ENCODE data around the gene NKX1-1.
"Not testable (repeated sequence)": the region's sequence is repeated elsewhere in the genome, so short reads cannot be mapped to it uniquely, and the experiment has no call there.

NKX1-1 gene

GRCh38 chr4:1375051-1375721 lies 31.1 kb downstream of the NKX1-1 start:
- DNase-seq: no peak

- DNase-seq: no peak
Measured at GRCh38 chr4:1374706-1375045, 31.6 kb downstream of the NKX1-1 start.

- no peak for DNase-seq
Measured at GRCh38 chr4:1373892-1374705, 32.1 kb downstream of the NKX1-1 start.

- DNase-seq: not testable (repeated sequence)
Measured at GRCh38 chr4:1372576-1372975, 33.7 kb downstream of the NKX1-1 start.

GRCh38 chr4:1371176-1372165 lies 34.8 kb downstream of the NKX1-1 start:
- DNase-seq: no peak

- no peak for DNase-seq
Measured at GRCh38 chr4:1370321-1371124, 35.7 kb downstream of the NKX1-1 start.

GRCh38 chr4:1369479-1370079 lies 36.7 kb downstream of the NKX1-1 start:
- DNase-seq: no peak

GRCh38 chr4:1369091-1369450 lies 37.2 kb downstream of the NKX1-1 start:
- DNase-seq: no peak

- no peak for DNase-seq
Measured at GRCh38 chr4:1368421-1369090, 37.7 kb downstream of the NKX1-1 start.

GRCh38 chr4:1367936-1368289 lies 38.3 kb downstream of the NKX1-1 start:
- no peak for DNase-seq

GRCh38 chr4:1367230-1367935 lies 38.9 kb downstream of the NKX1-1 start:
- no peak for DNase-seq

GRCh38 chr4:1366371-1367229 lies 39.6 kb downstream of the NKX1-1 start:
- DNase-seq: no peak

GRCh38 chr4:1365271-1366178 lies 40.7 kb downstream of the NKX1-1 start:
- DNase-seq: no peak

- DNase-seq: no peak
Measured at GRCh38 chr4:1364748-1365147, 41.5 kb downstream of the NKX1-1 start.

GRCh38 chr4:1364217-1364616 lies 42.0 kb downstream of the NKX1-1 start:
- DNase-seq: no peak

- DNase-seq: no peak
Measured at GRCh38 chr4:1363513-1363912, 42.7 kb downstream of the NKX1-1 start.

GRCh38 chr4:1362521-1362920 lies 43.7 kb downstream of the NKX1-1 start:
- no peak for DNase-seq
